GM12873 (cell line): ENCODE measurements around the gene CDH13.

ENCODE experiments used
- TF ChIP-seq, protein P1 (sequence below): IDR thresholded peaks from 2 replicates; pipeline ENCODE4 v1.5.1; 2012; ENCODE audit warnings: low read depth, mild to moderate bottlenecking, moderate library complexity, low read length, control low read depth; ENCODE audit not compliant: insufficient read depth; ENCODE audit errors: missing control alignments

The CDH13 gene

GRCh38 chr16:83592778-83593177 lies 966.0 kb downstream of the CDH13 start:
- TF ChIP-seq, protein P1, sequence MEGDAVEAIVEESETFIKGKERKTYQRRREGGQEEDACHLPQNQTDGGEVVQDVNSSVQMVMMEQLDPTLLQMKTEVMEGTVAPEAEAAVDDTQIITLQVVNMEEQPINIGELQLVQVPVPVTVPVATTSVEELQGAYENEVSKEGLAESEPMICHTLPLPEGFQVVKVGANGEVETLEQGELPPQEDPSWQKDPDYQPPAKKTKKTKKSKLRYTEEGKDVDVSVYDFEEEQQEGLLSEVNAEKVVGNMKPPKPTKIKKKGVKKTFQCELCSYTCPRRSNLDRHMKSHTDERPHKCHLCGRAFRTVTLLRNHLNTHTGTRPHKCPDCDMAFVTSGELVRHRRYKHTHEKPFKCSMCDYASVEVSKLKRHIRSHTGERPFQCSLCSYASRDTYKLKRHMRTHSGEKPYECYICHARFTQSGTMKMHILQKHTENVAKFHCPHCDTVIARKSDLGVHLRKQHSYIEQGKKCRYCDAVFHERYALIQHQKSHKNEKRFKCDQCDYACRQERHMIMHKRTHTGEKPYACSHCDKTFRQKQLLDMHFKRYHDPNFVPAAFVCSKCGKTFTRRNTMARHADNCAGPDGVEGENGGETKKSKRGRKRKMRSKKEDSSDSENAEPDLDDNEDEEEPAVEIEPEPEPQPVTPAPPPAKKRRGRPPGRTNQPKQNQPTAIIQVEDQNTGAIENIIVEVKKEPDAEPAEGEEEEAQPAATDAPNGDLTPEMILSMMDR, result no peak

DNA sequence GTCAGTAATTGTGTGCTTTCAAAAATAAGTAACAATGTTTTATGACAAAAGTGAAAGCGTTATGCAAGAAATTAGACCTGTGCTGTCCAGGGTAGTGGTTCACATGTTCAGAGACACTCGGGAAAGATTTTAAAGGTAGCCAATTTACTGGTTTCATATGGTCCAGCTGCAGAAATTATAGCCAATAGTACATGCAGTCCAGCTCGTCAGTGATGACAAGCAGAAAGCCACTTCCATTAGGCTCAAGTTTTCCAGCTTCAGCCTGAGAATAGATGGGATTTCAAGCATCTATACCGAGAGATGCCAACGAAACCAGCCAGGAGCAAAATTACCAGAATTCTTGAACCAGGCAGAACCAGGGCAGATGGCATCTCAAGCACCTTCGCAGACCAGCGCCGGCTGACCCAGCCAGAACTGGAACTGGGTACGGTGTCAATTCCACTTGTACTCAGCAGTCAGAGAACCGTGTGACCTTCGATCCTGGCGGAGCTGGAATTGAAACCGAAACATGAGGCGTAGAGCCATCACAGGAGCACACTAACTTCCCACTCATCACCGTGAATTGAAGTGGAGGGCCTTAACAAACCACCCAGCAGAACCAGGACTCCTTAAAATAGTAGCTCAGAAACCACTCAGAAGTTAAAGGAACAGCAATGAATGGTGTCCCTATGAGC lies 973.2 kb downstream of the CDH13 start:
- TF ChIP-seq, protein P1, result no peak

GRCh38 chr16:83602761-83603722 lies 976.3 kb downstream of the CDH13 start:
- TF ChIP-seq, protein P1, result no peak

DNA sequence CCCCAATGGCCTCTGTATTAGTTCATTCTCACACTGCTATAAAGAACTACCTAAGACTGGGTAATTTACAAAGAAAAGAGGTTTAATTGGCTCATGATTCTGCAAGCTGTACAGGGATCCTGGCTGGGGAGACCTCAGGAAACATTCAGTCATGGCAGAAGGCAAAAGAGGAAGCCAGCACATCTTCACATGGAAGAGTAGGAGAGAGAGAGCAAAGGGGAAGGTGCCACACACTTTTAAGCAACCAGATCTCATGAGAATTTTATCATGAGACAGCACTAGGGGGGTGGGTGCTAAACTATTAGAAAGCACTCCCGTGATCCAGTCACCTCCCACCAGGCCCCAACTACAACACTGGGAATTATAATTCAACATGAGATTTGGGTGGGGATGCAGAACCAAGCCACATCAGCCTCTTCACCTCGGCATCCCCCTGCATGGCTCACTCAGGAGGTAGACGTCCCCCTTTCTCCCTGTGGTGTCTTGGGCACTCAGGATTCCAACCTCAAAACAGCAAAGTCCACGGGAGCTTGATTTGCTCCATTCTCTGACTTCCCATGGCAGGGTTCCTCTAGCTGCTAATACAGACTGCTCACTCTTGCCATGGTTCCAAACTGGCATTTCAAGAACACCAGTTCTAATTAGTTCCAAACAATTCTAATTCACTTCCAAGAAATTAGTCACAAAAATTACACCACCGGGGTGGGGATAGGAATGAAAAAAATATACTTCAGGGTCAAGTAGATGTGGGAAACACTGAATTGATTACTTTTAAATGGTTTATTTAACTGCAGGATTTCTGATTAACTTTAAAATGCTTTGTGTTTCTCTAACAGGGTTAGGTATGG lies 977.2 kb downstream of the CDH13 start:
- TF ChIP-seq, protein P1, result no peak

- TF ChIP-seq, protein P1, result peak; percentile 24
Measured at GRCh38 chr16:83606486-83607030, 979.8 kb downstream of the CDH13 start.

GRCh38 chr16:83609178-83609577 lies 982.4 kb downstream of the CDH13 start:
- TF ChIP-seq, protein P1, result no peak
